ENCODE measurements around the gene LRRTM1.

The LRRTM1 gene

DNA sequence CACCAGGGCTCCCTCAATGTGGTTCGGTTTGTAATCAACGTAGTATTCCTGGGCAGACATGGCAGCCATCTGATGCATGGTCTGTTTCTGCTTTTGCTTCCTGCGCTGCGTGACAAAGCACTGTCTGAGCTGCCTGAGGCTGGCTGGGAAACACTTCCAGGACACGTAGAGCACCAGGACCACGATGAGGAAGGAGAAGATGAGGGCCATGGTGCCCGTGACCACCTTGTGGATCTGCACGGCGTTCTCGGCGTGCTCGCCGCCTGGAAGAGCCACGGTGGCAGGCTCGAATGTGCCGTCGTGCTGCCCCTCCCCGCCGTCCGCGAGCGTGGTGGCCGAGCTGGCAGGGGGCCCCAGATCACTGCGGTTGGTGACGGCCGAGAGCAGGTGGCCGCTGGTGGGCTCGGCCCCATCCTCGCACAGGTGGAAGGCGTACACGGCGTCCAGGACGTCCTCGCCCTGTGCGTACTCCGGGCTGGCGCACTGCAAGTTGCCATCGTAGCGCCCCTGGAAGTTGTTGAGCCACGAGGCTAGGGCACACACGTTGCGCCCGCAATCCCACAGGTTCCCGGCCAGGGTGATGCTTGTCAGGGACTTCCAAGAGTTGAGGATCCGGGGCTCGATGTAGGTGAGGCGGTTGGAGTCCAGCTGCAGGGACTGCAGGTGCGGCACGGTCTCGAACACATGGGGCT, 2.1 kb downstream of the LRRTM1 start:
- no peak overlapping the region for H3K4me3 ChIP-seq (ENCODE audit: low read depth, low read length)
- TF ChIP-seq, protein P1, sequence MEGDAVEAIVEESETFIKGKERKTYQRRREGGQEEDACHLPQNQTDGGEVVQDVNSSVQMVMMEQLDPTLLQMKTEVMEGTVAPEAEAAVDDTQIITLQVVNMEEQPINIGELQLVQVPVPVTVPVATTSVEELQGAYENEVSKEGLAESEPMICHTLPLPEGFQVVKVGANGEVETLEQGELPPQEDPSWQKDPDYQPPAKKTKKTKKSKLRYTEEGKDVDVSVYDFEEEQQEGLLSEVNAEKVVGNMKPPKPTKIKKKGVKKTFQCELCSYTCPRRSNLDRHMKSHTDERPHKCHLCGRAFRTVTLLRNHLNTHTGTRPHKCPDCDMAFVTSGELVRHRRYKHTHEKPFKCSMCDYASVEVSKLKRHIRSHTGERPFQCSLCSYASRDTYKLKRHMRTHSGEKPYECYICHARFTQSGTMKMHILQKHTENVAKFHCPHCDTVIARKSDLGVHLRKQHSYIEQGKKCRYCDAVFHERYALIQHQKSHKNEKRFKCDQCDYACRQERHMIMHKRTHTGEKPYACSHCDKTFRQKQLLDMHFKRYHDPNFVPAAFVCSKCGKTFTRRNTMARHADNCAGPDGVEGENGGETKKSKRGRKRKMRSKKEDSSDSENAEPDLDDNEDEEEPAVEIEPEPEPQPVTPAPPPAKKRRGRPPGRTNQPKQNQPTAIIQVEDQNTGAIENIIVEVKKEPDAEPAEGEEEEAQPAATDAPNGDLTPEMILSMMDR (IDR thresholded peaks at IDR 0.05; ENCODE audit: borderline replicate concordance, insufficient read depth, low read depth, low read length) = no peak

DNA sequence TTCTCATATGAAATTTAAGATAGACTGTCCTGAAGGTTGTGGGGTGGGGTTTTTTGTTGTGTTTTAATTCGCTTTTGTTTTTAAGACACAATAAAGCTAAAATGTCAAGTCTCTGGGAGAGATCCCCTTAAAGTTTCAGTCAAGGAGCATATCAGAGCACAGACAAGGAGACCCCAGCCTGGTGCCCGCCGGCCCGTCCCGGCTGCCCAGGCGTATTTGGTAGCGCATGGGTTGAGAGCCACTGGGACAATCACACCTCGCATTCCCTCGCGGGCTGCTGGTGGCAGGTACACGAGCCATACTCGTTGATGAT, 2.6 kb downstream of the LRRTM1 start:
- H3K4me3 ChIP-seq (ENCODE audit: low read depth, low read length) = no peak overlapping the region
- TF ChIP-seq, protein P1 (IDR thresholded peaks at IDR 0.05; ENCODE audit: borderline replicate concordance, insufficient read depth, low read depth, low read length) = no peak

DNA sequence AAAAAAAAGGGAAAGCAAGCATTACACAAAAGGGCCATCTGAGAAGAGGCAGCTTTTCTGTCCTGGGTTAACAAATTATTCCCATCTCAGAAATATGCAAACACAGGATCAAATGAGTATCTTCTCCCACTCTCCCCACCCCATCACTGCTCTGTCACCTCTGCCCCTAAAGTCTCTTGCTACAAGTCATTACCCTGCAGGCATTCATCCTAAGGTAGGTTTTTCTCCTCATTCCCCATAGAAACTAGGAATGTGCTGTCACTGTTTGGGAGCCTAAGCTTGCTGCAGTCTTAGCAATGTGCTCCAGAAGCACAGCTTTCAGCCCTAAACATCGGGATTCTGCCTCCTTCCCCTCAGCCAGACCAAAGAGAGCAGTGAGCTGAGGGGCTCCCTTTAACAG, 3.6 kb downstream of the LRRTM1 start:
- TF ChIP-seq, protein P1 (IDR thresholded peaks at IDR 0.05; ENCODE audit: borderline replicate concordance, insufficient read depth, low read depth, low read length) = no peak
- no peak overlapping the region for H3K4me3 ChIP-seq (ENCODE audit: low read depth, low read length)

DNA sequence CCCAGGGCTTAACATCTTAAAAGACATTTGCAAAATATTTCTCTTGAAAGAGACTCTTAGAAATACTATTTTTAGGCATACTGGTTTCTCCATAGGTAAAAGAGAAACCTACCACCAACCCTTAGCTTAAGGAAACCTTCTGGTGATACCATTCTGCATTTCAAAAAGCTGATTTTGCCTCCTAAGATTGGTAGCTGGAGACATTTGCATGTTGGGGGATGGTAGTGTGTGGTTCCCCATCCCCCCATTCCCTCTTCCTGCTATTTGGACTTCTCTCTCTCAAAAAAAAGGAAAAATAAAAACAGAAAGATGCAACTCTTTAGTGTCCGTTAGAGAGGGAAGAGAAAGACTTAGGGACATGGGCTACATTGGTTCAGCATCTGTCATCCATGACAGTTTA, 4.2 kb downstream of the LRRTM1 start:
- no peak overlapping the region for H3K4me3 ChIP-seq (ENCODE audit: low read depth, low read length)
- TF ChIP-seq, protein P1 (IDR thresholded peaks at IDR 0.05; ENCODE audit: borderline replicate concordance, insufficient read depth, low read depth, low read length) = no peak

DNA sequence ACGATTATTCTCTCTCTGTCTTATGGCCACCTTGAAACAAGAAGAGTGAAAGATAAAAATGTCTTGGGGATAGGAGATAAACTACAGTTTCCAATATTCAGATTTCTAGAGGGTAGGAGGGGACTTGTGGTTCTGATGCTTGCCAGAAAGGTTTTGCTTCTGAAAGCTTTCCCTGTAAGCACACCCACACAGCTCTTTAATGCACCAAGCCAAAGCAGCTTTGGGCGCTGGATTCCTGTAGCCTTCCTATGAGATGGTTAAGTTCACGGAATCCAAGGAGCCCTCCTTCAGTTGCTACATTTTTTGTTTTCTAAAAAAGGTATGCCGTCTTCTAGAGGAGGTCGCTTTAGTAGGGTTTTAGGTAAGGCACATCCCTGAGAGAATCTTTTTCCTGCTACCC, 4.9 kb downstream of the LRRTM1 start:
- TF ChIP-seq, protein P1 (IDR thresholded peaks at IDR 0.05; ENCODE audit: borderline replicate concordance, insufficient read depth, low read depth, low read length) = no peak
- no peak overlapping the region for H3K4me3 ChIP-seq (ENCODE audit: low read depth, low read length)

DNA sequence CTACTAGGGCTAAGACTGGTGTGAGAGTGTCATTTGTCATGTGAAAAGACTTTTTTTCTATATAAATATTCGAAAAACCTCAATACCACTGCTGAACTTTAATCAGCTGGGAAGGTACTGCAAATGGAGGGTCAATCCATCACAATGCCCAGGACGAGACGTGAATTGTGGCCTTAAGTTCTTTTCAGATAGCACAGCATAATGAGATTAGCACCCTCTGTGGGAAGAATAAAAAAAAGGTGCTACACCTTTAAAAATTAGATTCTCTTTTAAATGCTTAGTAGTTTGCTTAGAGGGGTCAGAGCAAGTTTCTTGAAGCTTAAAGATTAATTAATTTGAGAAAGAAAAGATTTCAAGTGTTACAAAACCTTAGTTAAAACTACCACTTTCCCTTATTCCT, 5.6 kb downstream of the LRRTM1 start:
- TF ChIP-seq, protein P1 (IDR thresholded peaks at IDR 0.05; ENCODE audit: borderline replicate concordance, insufficient read depth, low read depth, low read length) = no peak
- H3K4me3 ChIP-seq (ENCODE audit: low read depth, low read length) = no peak overlapping the region

DNA sequence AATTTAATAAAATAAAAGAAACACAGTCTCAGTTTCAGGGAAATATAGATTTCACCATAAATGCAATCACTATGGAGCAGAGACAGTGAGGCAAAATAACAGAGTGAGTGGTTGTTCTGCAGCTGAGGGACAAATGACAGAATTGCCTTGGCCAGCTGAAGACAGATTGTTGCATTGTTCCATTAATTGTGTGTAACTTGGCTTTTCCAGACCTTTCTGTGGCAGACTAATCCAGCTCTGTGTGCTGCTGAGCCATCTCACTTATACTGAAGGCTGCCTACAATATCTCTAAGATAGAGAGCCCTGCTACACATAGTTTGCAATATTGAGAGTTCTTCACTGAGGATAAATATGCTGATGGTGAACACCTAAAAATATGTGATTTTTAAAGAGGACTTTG, 11.5 kb downstream of the LRRTM1 start:
- no peak overlapping the region for H3K4me3 ChIP-seq (ENCODE audit: low read depth, low read length)
- TF ChIP-seq, protein P1 (IDR thresholded peaks at IDR 0.05; ENCODE audit: borderline replicate concordance, insufficient read depth, low read depth, low read length) = no peak

All from GM12875 (cell line).